ENCODE measurements around the gene RTTN.

RTTN gene

DNA sequence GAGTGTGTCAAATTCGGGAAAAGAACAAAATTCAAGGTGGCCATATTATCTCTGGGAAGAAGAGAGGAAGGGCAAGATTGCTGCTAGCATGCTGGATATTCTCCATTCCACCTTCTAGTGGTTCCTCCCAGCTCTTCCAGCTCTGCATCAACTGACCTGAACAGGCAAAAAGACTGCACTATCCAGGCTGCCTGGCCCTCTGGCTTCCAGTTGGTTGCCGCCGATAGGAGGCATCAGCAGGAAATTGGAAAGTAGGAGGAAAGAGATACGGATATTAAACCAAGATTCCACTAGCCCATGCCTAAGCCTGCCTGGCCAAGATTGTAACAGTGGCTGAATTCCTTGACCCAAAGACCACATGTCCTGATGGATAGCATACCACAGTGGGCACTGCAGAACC is 1.7 kb upstream of the RTTN start:
- no peak for DNase-seq (ENCODE audit: low read depth in 2 of 2)

GRCh38 chr18:70200286-70200685 is 5.2 kb downstream of the RTTN start:
- DNase-seq (ENCODE audit: low read depth in 2 of 2): no peak

DNA sequence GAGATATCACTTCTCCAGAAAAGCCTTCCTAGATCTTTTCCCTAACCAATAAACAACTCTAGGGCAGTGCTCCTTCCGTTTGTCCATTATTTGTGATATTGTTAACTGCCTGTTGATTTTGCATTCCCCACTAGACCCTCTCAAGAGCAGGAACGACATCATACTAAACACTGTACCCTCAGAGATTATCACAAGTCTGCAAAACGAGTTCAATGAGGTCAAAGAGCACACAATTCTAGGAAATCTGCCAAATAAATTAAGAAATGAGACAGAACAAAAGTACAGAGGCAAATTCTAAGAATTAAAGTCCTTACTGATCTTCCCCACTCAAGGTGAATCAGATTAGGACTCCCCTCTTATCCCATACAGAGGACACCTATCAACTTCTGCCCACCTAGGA is 7.6 kb downstream of the RTTN start:
- no peak for DNase-seq (ENCODE audit: low read depth in 2 of 2)

- DNase-seq (ENCODE audit: low read depth in 2 of 2): no peak
Observed at GRCh38 chr18:70197026-70197425, 8.5 kb downstream of the RTTN start.

GRCh38 chr18:70195852-70196434 is 9.5 kb downstream of the RTTN start:
- no peak for DNase-seq (ENCODE audit: low read depth in 2 of 2)

DNA sequence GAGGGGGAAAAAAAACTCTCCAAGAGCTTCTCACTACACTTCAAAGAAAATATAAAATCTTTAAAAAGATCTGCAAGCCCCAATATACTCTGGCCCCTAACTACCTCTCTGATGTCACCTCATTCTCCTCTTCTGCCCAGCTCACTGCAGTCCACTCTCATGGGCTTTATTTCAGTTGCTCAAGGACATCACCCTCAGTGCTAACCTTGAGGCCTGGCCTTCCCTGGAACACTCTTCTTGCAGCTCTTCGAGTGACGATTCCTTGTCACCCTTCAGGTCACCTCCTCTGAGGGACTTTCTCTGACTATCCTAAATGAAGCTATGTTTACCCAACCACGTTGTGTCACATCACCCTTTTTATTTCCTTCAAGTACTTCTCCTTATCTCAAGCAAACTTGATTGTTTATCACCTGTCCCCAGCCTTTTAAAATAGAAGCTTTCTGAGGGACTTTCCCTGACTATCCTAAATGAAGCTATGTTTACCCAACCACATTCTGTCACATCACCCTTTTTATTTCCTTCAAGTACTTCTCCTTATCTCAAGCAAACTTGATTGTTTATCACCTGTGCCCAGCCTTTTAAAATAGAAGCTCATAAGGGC is 10.4 kb downstream of the RTTN start:
- no peak for DNase-seq (ENCODE audit: low read depth in 2 of 2)

- no peak for DNase-seq (ENCODE audit: low read depth in 2 of 2)
Observed at GRCh38 chr18:70194227-70194890, 11.1 kb downstream of the RTTN start.

DNA sequence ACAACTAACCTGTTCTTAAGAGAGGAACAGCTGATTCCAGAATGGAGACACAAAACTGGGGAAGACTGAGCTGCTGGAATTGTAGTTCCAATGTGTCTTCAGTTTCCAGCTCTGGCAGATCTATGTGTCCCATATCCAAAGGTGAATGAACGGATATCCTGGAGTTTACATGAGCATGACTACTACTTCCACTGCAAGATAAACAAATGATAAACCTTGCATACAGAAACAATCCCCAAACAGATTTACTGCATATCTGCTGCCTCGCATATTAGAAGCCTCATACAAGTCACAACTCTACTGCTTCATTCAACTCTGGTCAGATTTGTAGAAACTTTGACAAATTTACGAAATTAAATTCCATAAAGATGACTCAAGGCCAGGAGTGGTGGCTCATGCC is 15.0 kb downstream of the RTTN start:
- DNase-seq (ENCODE audit: low read depth in 2 of 2): no peak

DNA sequence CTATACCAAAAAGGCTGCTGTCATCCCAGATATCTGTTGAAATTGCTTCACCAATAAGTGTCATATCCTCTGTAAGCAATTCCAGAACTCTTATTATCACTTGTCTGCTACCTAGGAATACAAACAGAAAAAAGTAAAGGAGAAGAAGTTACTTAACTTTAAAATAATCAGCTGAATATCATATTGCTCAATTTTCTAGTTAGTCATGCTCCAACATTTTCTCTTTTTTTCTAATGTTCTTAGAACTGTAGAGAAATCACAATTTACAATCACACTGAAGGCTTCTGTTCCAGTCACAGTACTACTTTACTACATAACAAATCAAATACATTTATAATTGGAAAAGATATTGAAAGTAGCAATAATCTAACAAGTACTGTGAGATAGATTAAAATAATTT is 17.4 kb downstream of the RTTN start:
- no peak for DNase-seq (ENCODE audit: low read depth in 2 of 2)

GRCh38 chr18:70183441-70183840 is 22.0 kb downstream of the RTTN start:
- no peak for DNase-seq (ENCODE audit: low read depth in 2 of 2)

- no peak for DNase-seq (ENCODE audit: low read depth in 2 of 2)
Observed at GRCh38 chr18:70182548-70182947, 22.9 kb downstream of the RTTN start.

DNA sequence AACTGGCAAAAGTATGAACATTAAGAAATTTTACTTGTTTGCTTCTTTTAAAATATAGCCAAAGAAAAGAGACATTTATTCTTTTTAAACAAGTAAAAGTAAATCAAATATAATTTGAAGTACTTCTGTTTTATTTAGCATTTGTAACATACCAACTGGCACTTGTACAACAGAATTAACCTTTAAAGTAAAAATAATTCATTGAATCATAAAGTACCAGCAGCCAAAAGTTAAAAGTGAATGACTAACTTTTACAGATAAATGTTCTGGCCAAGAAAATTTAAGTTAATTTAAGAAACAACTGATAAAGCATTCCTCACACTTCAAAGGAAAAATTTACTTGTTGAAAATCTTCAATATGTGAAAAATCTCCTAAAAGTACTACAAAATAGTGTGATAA is 23.8 kb downstream of the RTTN start:
- DNase-seq (ENCODE audit: low read depth in 2 of 2): no peak

DNA sequence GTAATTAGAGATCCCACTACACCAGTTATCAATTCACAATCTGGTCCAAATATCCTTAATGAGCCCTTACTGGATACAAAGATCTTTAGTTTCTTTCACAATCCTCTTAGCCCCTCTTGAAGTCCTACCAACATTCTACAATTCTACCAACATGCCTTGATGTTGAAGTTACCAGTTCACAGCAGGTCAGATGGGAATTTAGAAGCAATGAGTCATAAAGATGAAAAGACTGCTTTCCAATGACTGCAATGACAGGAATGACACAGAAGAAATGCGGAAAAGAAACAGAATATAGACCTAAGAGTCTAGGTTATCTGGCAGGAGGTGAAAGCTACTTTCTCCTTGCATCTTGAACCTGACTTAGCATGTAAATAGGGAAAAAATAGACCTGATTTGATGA is 24.5 kb downstream of the RTTN start:
- DNase-seq (ENCODE audit: low read depth in 2 of 2): no peak

DNA sequence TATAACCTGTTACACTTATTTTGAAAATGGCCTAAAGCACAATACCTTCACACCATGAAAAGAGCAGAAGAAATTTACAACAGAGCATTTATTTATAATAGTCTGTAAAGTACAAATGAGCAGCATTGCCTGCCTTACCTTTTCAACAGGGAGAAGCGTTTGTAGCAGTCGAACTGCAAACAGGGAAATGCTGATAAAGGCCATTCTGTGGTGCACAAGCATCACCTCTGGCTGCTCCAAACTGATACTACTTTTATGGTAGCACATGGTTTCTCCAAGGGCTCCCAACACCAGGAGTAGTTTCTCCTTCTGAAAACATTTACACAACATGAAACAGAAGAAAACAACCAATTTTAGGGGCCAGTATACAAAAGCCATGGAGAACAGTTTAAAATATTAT is 28.9 kb downstream of the RTTN start:
- DNase-seq (ENCODE audit: low read depth in 2 of 2): no peak

DNA sequence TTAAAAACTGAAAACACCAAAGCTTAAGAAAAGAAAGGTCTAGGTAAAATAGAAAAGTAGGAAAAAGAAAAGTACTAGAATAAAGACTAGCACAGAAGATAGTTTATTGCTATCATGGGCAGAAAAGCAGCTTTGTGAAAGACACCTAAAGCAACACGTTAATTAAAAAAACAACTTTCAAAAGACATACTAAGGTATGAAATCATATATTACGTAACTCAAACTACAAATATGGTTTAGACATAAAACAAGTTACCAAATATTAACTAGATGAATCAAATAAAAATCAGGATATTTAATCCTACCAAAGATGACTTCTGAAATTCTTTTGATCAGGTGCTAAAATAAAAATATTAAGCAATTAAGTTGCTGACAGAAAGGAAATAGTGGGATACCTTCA is 30.3 kb downstream of the RTTN start:
- no peak for DNase-seq (ENCODE audit: low read depth in 2 of 2)

DNA sequence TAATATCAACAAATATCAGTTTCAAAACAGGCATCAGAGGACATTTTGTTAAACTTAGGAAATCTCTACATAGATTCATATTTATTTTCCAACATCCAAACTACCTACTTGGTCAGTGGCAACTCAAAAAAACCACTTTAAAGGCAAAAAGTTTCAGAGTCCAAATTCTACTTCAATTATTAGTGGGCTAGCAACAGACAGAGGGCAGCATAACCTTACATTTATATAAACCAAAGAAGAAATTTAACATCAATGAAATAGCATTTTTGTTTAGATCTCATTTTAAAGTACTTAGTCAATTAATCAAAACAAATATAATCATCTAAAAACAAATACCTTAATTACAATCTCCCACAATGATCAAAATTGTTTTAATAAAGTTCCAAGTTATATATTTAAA is 33.3 kb downstream of the RTTN start:
- no peak for DNase-seq (ENCODE audit: low read depth in 2 of 2)

DNA sequence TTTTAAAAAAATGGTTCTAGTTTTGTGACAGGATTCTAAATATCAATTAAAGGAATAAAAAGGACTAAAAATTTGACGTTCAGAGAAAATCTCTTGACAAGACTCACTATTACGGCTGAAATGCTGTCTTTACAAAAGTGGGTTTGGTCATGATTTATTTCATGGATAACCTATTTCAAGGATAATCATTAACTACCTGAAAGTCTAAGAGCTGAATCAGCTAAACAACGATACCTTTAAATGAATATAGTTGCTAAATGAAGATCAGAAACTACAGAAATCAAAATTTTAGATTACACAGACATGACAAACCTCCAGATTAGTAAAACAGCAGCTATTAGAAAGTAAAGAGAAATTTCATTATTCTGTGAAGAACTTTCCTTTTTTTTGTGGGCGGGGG is 35.7 kb downstream of the RTTN start:
- no peak for DNase-seq (ENCODE audit: low read depth in 2 of 2)

DNA sequence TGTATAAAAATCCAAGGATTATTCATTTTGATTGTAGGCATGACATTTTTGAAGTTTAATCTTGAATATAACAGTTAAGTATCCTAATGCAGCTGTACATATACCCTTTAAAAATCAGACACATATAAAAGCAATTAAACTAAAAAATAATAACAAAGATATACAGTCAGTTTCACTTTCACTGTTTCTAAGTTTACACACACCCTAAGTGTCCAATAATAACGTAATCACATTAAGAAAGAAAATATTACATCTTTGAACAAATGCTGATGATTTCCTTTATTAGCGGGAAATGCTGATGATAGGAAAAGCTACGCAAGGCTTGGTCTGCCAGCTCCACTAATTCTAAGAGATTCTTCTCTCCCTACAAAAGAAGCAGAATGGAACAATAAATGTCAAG is 38.8 kb downstream of the RTTN start:
- DNase-seq (ENCODE audit: low read depth in 2 of 2): no peak

GRCh38 chr18:70165936-70166335 is 39.6 kb downstream of the RTTN start:
- no peak for DNase-seq (ENCODE audit: low read depth in 2 of 2)

DNA sequence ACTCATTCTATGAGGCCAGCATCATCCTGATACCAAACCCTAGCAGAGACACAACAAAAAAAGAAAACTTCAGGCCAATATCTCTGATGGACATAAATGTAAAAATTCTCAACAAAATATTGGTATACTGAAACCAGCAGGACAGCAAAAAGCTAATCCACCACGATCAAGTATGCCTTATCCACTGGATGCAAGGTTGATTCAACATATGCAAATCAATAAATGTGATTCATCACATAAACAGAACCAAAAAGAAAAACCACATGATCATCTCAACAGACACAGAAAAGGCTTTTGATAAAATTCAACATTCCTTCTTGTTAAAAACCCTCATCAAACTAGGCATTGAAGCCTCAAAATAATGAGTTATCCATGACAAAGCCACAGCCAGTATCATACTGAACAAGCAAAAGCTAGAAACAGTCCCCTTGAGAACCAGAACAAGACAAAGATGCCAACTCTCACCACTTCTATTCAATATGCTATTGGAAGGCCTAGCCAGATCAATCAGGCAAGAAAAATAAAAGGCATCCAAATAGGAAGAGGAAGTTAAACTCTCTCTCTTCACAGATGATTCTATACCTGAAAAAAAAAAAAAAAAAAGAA is 45.3 kb downstream of the RTTN start:
- no peak for DNase-seq (ENCODE audit: low read depth in 2 of 2)

DNA sequence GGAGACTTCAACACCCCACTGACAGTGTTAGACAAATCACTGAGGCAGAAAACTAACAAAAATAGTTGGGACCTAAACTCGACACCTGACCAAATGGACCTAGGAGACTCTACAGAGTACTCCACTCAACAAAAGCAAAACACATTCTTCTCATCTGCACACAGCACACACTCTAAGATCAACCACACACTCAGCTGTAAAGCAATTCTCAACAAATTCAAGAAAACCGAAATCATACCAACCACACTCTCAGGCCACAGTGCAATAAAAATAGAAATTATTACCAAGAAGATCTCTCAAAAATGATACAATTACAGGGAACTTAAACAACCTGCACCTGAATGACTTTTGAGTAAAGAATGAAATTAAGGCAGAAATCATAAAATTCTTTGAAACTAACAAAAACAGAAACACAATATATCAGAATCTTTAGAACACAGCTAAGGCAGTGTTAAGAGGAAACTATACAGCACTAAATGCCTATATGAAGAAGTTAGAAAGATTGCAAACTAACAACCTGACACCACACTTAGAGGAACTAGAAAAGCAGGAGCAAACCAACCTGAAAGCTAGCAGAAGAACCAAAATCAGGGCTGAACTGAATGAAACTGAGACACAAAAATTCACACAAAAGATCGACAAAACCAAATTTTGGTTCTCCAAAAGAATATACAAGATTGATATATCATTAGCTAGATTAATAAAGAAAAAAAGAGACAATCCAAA is 46.3 kb downstream of the RTTN start:
- DNase-seq (ENCODE audit: low read depth in 2 of 2): no peak

GRCh38 chr18:70156886-70157285 is 48.6 kb downstream of the RTTN start:
- no peak for DNase-seq (ENCODE audit: low read depth in 2 of 2)

All from stimulated activated CD8-positive, alpha-beta memory T cell treated with anti-CD3 and anti-CD28 coated beads, Interleukin-2, amount 100 ng/mL, for 1 hour (primary cell).